GM23248 (cell line): ENCODE data around the gene PEX11A. TPM values are rescaled to one million over a fixed set of nuclear protein-coding genes. Genes with fewer than 3 reads are reported as not detected.

ENCODE experiments used
- DNase-seq: peaks from one replicate; pipeline ENCODE4 v3.0.0-alpha.2; 2015
- H2AFZ ChIP-seq: fragments of 200-600 bp; sonication (generic); 2 replicates; pipeline ENCODE4 v1.6.1; 2016; ENCODE audit warnings: antibody characterized with exemption
- H3F3A ChIP-seq: fragments of 200-600 bp; sonication (generic); 2 replicates; pipeline ENCODE4 v1.6.1; 2016; ENCODE audit warnings: mild to moderate bottlenecking, antibody characterized with exemption, mixed run types; ENCODE audit not compliant: insufficient read depth
- H3K27ac ChIP-seq: fragments of 200-600 bp; sonication (generic); 2 replicates; pipeline ENCODE4 v1.5.1; 2016; ENCODE audit warnings: mild to moderate bottlenecking
- H3K27me3 ChIP-seq: fragments of 200-600 bp; sonication (generic); replicated peaks from 2 replicates; pipeline ENCODE4 v1.6.1; 2016; ENCODE audit warnings: mild to moderate bottlenecking; ENCODE audit not compliant: insufficient read depth
- H3K36me3 ChIP-seq: fragments of 200-600 bp; sonication (generic); 2 replicates; pipeline ENCODE4 v1.6.1; 2016; ENCODE audit warnings: low read depth, mild to moderate bottlenecking
- H3K4me1 ChIP-seq: fragments of 200-600 bp; sonication (generic); 2 replicates; pipeline ENCODE4 v1.6.1; 2016; ENCODE audit warnings: mild to moderate bottlenecking; ENCODE audit not compliant: insufficient read depth
- H3K4me2 ChIP-seq: fragments of 200-600 bp; sonication (generic); one replicate; pipeline ENCODE4 v1.6.1; 2016; ENCODE audit warnings: mild to moderate bottlenecking; ENCODE audit not compliant: unreplicated experiment
- H3K4me3 ChIP-seq: fragments of 200-600 bp; sonication (generic); 2 replicates; pipeline ENCODE4 v1.5.1; 2016; ENCODE audit warnings: mild to moderate bottlenecking
- H3K79me2 ChIP-seq: fragments of 200-600 bp; sonication (generic); 2 replicates; pipeline ENCODE4 v1.6.1; 2016; ENCODE audit warnings: mild to moderate bottlenecking; ENCODE audit not compliant: insufficient read depth
- H3K9ac ChIP-seq: fragments of 200-600 bp; sonication (generic); 2 replicates; pipeline ENCODE4 v1.6.1; 2016; ENCODE audit warnings: mild to moderate bottlenecking
- H3K9me2 ChIP-seq: fragments of 200-600 bp; sonication (generic); 2 replicates; pipeline ENCODE4 v1.6.1; 2016; ENCODE audit warnings: mixed run types, mild to moderate bottlenecking, moderate library complexity; ENCODE audit not compliant: insufficient read depth
- H3K9me3 ChIP-seq: fragments of 200-600 bp; sonication (generic); one replicate; pipeline ENCODE4 v1.6.1; 2017; ENCODE audit warnings: low read depth
- H4K20me1 ChIP-seq: fragments of 200-600 bp; sonication (generic); 2 replicates; pipeline ENCODE4 v1.6.0; 2016; ENCODE audit not compliant: insufficient read depth
- EZH2 ChIP-seq: fragments of 200-600 bp; sonication (generic); IDR thresholded peaks from 2 replicates; pipeline ENCODE4 v1.6.1; 2018; ENCODE audit warnings: antibody characterized with exemption, mild to moderate bottlenecking; ENCODE audit not compliant: insufficient read depth, poor library complexity, severe bottlenecking
- EZH2phosphoT487 ChIP-seq: fragments of 200-600 bp; sonication (generic); IDR thresholded peaks from 2 replicates; pipeline ENCODE4 v1.6.1; 2018; ENCODE audit warnings: antibody characterized with exemption, moderate library complexity, mild to moderate bottlenecking, low read depth; ENCODE audit not compliant: insufficient read depth
- WGBS, 2 experiments: methylation state at CpG; one replicate each; pipeline ENCODE4 v1.1.6; 2015 to 2017; ENCODE audit warnings: low lambda C conversion rate in 2 of 2, low coverage in 1 of 2; ENCODE audit errors: missing lambda C conversion rate in 2 of 2; 5-methylcytosine and 5-hydroxymethylcytosine counted together
- in situ Hi-C: fragments of 300-500 bp; cut with MboI; formaldehyde crosslinking; loops from 2 replicates; pipeline ENCODE4 v1.15.0; 2020
- polyA plus RNA-seq: library from polyadenylated mRNA; unstranded; fragments of >200 nt; fragmentation: Nextera tagmentation; extraction: Ambion mirVana; gene quantifications from 2 replicates; pipeline ENCODE4 v1.2.1, GENCODE V29; 2016
- total RNA-seq: library from RNA; depleted of rRNA; stranded (reverse); fragments of >200 nt; shearing (Covaris generic); gene quantifications from 2 replicates; pipeline ENCODE4 v1.2.3, GENCODE V29; 2014; rRNA removed

PEX11A gene
- total RNA-seq (5.4 and 11.5 TPM in 2 replicates), polyA plus RNA-seq (5.3 and 6.1 TPM in 2 replicates)

- DNase-seq, result peak; percentile 79
- in situ Hi-C loops, result no loop called here
Measured at GRCh38 chr15:89690276-89691218, at the start of gene PEX11A, which contains the start of gene WDR93. Gene PEX11A, minus strand, starts transcription at chr15:89690754. Its CDS starts 122 bp downstream, at chr15:89690632. Gene WDR93, plus strand, starts transcription at chr15:89690811. Its CDS starts 10,936 bp downstream, at chr15:89701747.

GRCh38 chr15:89740137-89740536 is 49.6 kb upstream of the PEX11A start:
- no peak overlapping the region for H3K9ac ChIP-seq
- H3K4me3 ChIP-seq, result no peak overlapping the region
- in situ Hi-C loops, result no loop called here
- no peaks in the 10 kb centered on the region for H3K9me2 ChIP-seq
- H3K9me3 ChIP-seq, result no peaks in the 10 kb centered on the region
- no peaks in the 10 kb centered on the region for H4K20me1 ChIP-seq
- 8 to 11% methylated on average over 8 of the region's 8 CpGs for WGBS, 2 experiments
- H2AFZ ChIP-seq, result peak overlapping the region; percentile 72
- no peaks in the 10 kb centered on the region for H3K36me3 ChIP-seq
- H3K27ac ChIP-seq, result no peak overlapping the region
- TF ChIP-seq EZH2phosphoT487 (no peak), EZH2 (no peak)
- peak overlapping the region; percentile 30 for H3K4me2 ChIP-seq
- H3F3A ChIP-seq, result no peaks in the 10 kb centered on the region
- H3K4me1 ChIP-seq, result no peaks in the 10 kb centered on the region
- no peaks in the 10 kb centered on the region for H3K27me3 ChIP-seq
- no peaks in the 10 kb centered on the region for H3K79me2 ChIP-seq
- DNase-seq, result peak; percentile 61

More at GRCh38 chr15:89690276-89691218, at the start of gene PEX11A, which contains the start of gene WDR93:
- Histone ChIP-seq H3K79me2 (no peaks in the 10 kb centered on the region), H3K4me2 (peak within 1 kb of the TSS; percentile 87), H3F3A (peaks cover 6% of the 10 kb centered on the region; the same call in 1 of the 2 replicates), H3K27me3 (no peaks in the 10 kb centered on the region), H3K4me1 (peaks cover 6% of the 10 kb centered on the region; the same call in 1 of the 2 replicates), H3K9ac (peak within 1 kb of the TSS; percentile 74), H2AFZ (peak within 1 kb of the TSS; percentile 99), H3K9me3 (no peaks in the 10 kb centered on the region), H4K20me1 (no peaks in the 10 kb centered on the region), H3K4me3 (peak within 1 kb of the TSS; percentile 98), H3K27ac (no peak within 1 kb of the TSS), H3K9me2 (no peaks in the 10 kb centered on the region), H3K36me3 (no peaks in the 10 kb centered on the region)
- WGBS, 2 experiments, result 2 to 4% methylated on average over 53 to 60 of the region's 60 CpGs
- TF ChIP-seq EZH2phosphoT487, result no peak
- TF ChIP-seq EZH2, result no peak

GRCh38 chr15:89735773-89736172 is 45.2 kb upstream of the PEX11A start:
- no peaks in the 10 kb centered on the region for H3F3A ChIP-seq
- H2AFZ ChIP-seq, result no peak overlapping the region
- H3K36me3 ChIP-seq, result no peaks in the 10 kb centered on the region
- H3K27me3 ChIP-seq, result peaks cover 28% of the 10 kb centered on the region
- no peak overlapping the region for H3K4me3 ChIP-seq
- H3K4me2 ChIP-seq, result no peak overlapping the region
- WGBS, 2 experiments, result 53 to 58% methylated on average over 4 of the region's 4 CpGs
- no peaks in the 10 kb centered on the region for H3K9me2 ChIP-seq
- no peaks in the 10 kb centered on the region for H3K4me1 ChIP-seq
- no peak overlapping the region for H3K9ac ChIP-seq
- in situ Hi-C loops, result no loop called here
- H3K79me2 ChIP-seq, result no peaks in the 10 kb centered on the region
- no peaks in the 10 kb centered on the region for H4K20me1 ChIP-seq
- DNase-seq, result no peak
- H3K27ac ChIP-seq, result no peak overlapping the region
- H3K9me3 ChIP-seq, result no peaks in the 10 kb centered on the region
- TF ChIP-seq EZH2 (no peak), EZH2phosphoT487 (no peak)

GRCh38 chr15:89732451-89733172 is 42.1 kb upstream of the PEX11A start:
- H3K9me2 ChIP-seq, result no peaks in the 10 kb centered on the region
- in situ Hi-C loops, result no loop called here
- H3F3A ChIP-seq, result no peaks in the 10 kb centered on the region
- TF ChIP-seq EZH2phosphoT487 (no peak), EZH2 (no peak)
- H3K4me3 ChIP-seq, result no peak overlapping the region
- DNase-seq, result no peak
- no peaks in the 10 kb centered on the region for H4K20me1 ChIP-seq
- H2AFZ ChIP-seq, result no peak overlapping the region
- H3K27me3 ChIP-seq, result peaks cover 28% of the 10 kb centered on the region
- H3K4me1 ChIP-seq, result no peaks in the 10 kb centered on the region
- no peaks in the 10 kb centered on the region for H3K36me3 ChIP-seq
- H3K9ac ChIP-seq, result no peak overlapping the region
- WGBS, 2 experiments, result 45 to 47% methylated on average over 8 of the region's 8 CpGs
- H3K4me2 ChIP-seq, result no peak overlapping the region
- H3K27ac ChIP-seq, result no peak overlapping the region
- no peaks in the 10 kb centered on the region for H3K9me3 ChIP-seq
- H3K79me2 ChIP-seq, result no peaks in the 10 kb centered on the region
